Transverse colon (tissue), 4 donors: ENCODE results near the gene CT55.
"Not testable (repeated sequence)": the region's sequence is repeated elsewhere in the genome, so short reads cannot be mapped to it uniquely, and the experiment has no call there.

Source experiments
- CTCF ChIP-seq, 5 experiments: fragments of 200-600 bp in 3 of 5; fragments of 450-650 bp in 2 of 5; sonication (generic) in 3 of 5; IDR thresholded peaks; 1 replicate in 2 of 5; 2 replicates in 3 of 5; pipeline ENCODE4 v1.5.1; 2016 to 2017; ENCODE audit warnings: antibody characterized with exemption in 5 of 5, inconsistent platforms in 3 of 5, mild to moderate bottlenecking in 2 of 5, moderate library complexity in 1 of 5
- POLR2A ChIP-seq: fragments of 450-650 bp; IDR thresholded peaks from one replicate; pipeline ENCODE4 v1.6.1; 2016; ENCODE audit warnings: antibody characterized with exemption, mild to moderate bottlenecking, moderate library complexity
- POLR2AphosphoS5 ChIP-seq, 3 donors: sonication (generic); formaldehyde crosslinking; IDR thresholded peaks; one replicate each; pipeline ENCODE4 v1.6.1; 2016; ENCODE audit warnings: antibody characterized with exemption in 3 of 3

GRCh38 chrX:135116064-135116463 lies 55.1 kb downstream of the CT55 start:
- not testable (repeated sequence) for TF ChIP-seq CTCF (IDR thresholded peaks at IDR 0.05); POLR2AphosphoS5 (IDR thresholded peaks at IDR 0.05); POLR2A
